CD14-positive monocyte (primary cell): ENCODE results near the gene GAS6. TPM values are rescaled to one million over a fixed set of nuclear protein-coding genes. Genes with fewer than 3 reads are reported as not detected.

Experiments
- DNase-seq, 3 donors: peaks; one replicate each; pipeline ENCODE4 v3.0.0-alpha.2; 2011 to 2022
- H2AFZ ChIP-seq: 2 replicates; pipeline ENCODE4 v1.6.0; 2012; ENCODE audit warnings: mild to moderate bottlenecking, low read depth, low read length, inconsistent platforms; ENCODE audit not compliant: insufficient read depth, poor library complexity, severe bottlenecking
- H3K27ac ChIP-seq, 2 donors: 1 replicate in 1 of 2; 2 replicates in 1 of 2; pipeline ENCODE4 v1.5.1; 2012 to 2013; ENCODE audit warnings: low read length in 2 of 2, control low read depth in 1 of 2, inconsistent platforms in 1 of 2, low read depth in 1 of 2, mild to moderate bottlenecking in 1 of 2
- H3K27me3 ChIP-seq, 2 donors: one replicate each; pipeline versions ENCODE4 v1.6.0 to v1.6.1; 2011 to 2013; ENCODE audit warnings: low read length in 2 of 2; ENCODE audit not compliant: control insufficient read depth in 2 of 2, insufficient read depth in 2 of 2
- H3K36me3 ChIP-seq, 2 donors: replicated peaks in 1 of 2; 1 replicate in 1 of 2; 2 replicates in 1 of 2; pipeline versions ENCODE4 v1.5.1 to v1.6.1; 2012 to 2013; ENCODE audit warnings: low read length in 2 of 2, control low read depth in 1 of 2, inconsistent platforms in 1 of 2, mild to moderate bottlenecking in 1 of 2; ENCODE audit not compliant: insufficient read depth in 2 of 2, control insufficient read depth in 1 of 2
- H3K4me1 ChIP-seq, 2 donors: 1 replicate in 1 of 2; 2 replicates in 1 of 2; pipeline versions ENCODE4 v1.5.1 to v1.6.1; 2012 to 2013; ENCODE audit warnings: low read length in 2 of 2, control low read depth in 1 of 2, inconsistent platforms in 1 of 2, mild to moderate bottlenecking in 1 of 2, moderate library complexity in 1 of 2; ENCODE audit not compliant: insufficient read depth in 2 of 2, control insufficient read depth in 1 of 2
- H3K4me2 ChIP-seq: replicated peaks from 2 replicates; pipeline ENCODE3; 2012; ENCODE audit warnings: low read length, moderate library complexity, mild to moderate bottlenecking; ENCODE audit not compliant: poor library complexity, severe bottlenecking; ENCODE audit errors: extremely low read depth
- H3K4me3 ChIP-seq, 3 experiments: fragments of 200-600 bp in 1 of 3; sonication (generic) in 1 of 3; replicated peaks in 1 of 3; 1 replicate in 2 of 3; 2 replicates in 1 of 3; pipeline ENCODE4 v1.5.1; 2011 to 2013; ENCODE audit warnings: low read length in 3 of 3, mild to moderate bottlenecking in 3 of 3, control low read depth in 2 of 3, low read depth in 2 of 3, inconsistent platforms in 1 of 3, moderate library complexity in 1 of 3
- H3K79me2 ChIP-seq: 2 replicates; pipeline ENCODE4 v1.6.0; 2012; ENCODE audit warnings: mild to moderate bottlenecking, control low read depth, inconsistent platforms, low read length, moderate library complexity; ENCODE audit not compliant: insufficient read depth
- H3K9ac ChIP-seq: 2 replicates; pipeline ENCODE4 v1.6.0; 2017; ENCODE audit warnings: low read length, mild to moderate bottlenecking; ENCODE audit not compliant: insufficient read depth, poor library complexity, severe bottlenecking
- H3K9me3 ChIP-seq, 2 donors: replicated peaks in 1 of 2; 1 replicate in 1 of 2; 2 replicates in 1 of 2; pipeline versions ENCODE4 v1.5.1 to v1.6.1; 2012 to 2013; ENCODE audit warnings: low read length in 2 of 2, control low read depth in 1 of 2; ENCODE audit not compliant: control insufficient read depth in 1 of 2, insufficient read depth in 1 of 2
- H4K20me1 ChIP-seq: 2 replicates; pipeline ENCODE4 v1.6.0; 2012; ENCODE audit warnings: mild to moderate bottlenecking, low read length, control low read depth, moderate library complexity; ENCODE audit not compliant: insufficient read depth
- H3K27ac Mint-ChIP-seq, 7 donors: one replicate each; pipeline ENCODE4 v1.8.0; 2020; ENCODE audit warnings: mild to moderate bottlenecking in 7 of 7, mixed read lengths in 7 of 7, moderate library complexity in 6 of 7, inconsistent platforms in 2 of 7
- H3K27me3 Mint-ChIP-seq, 3 donors: one replicate each; pipeline ENCODE4 v1.8.0; 2021 to 2022; ENCODE audit warnings: low read depth in 3 of 3, mild to moderate bottlenecking in 3 of 3, mixed read lengths in 3 of 3, moderate library complexity in 3 of 3, inconsistent platforms in 1 of 3
- H3K36me3 Mint-ChIP-seq, 2 donors: one replicate each; pipeline ENCODE4 v1.8.0; 2020; ENCODE audit warnings: mixed read lengths in 2 of 2, inconsistent platforms in 1 of 2, mild to moderate bottlenecking in 1 of 2
- H3K4me1 Mint-ChIP-seq: one replicate; pipeline ENCODE4 v1.8.0; 2020; ENCODE audit warnings: mild to moderate bottlenecking, mixed read lengths
- H3K4me3 Mint-ChIP-seq, 2 donors: one replicate each; pipeline ENCODE4 v1.8.0; 2020; ENCODE audit warnings: mild to moderate bottlenecking in 2 of 2, mixed read lengths in 2 of 2, moderate library complexity in 1 of 2
- H3K9me3 Mint-ChIP-seq, 7 donors: one replicate each; pipeline ENCODE4 v1.8.0; 2020 to 2022; ENCODE audit warnings: mixed read lengths in 7 of 7, mild to moderate bottlenecking in 6 of 7, moderate library complexity in 6 of 7, inconsistent platforms in 2 of 7
- CTCF ChIP-seq: fragments of 200-600 bp; IDR thresholded peaks from one replicate; pipeline ENCODE4 v1.8.0; 2022; ENCODE audit warnings: antibody characterized with exemption, mild to moderate bottlenecking
- WGBS: methylation state at CpG from one replicate; pipeline ENCODE4 v1.1.5; 2013; ENCODE audit warnings: missing lambda C conversion rate; ENCODE audit not compliant: insufficient coverage; 5-methylcytosine and 5-hydroxymethylcytosine counted together
- intact Hi-C, 2 donors: fragments of 100-400 bp; cut with micrococcal nuclease; formaldehyde crosslinking; loops; one replicate each; pipeline versions ENCODE4 v1.15.0 to v1.15.1; 2023
- polyA plus RNA-seq, 3 donors: library from polyadenylated mRNA; depleted of rRNA in 1 of 3; unstranded in 2 of 3; stranded (reverse) in 1 of 3; fragments of 300-500 nt in 2 of 3; fragments of >200 nt in 1 of 3; fragmentation: Illumina TruSeq in 2 of 3; gene quantifications; 1 replicate in 2 of 3; 2 replicates in 1 of 3; pipeline ENCODE4 v1.2.3, GENCODE V29; 2012 to 2021

Gene GAS6
- polyA plus RNA-seq, 3 donors: 1.8 to 7.5 (median 1.9) TPM

GRCh38 chr13:113774177-113775107 lies 89.4 kb downstream of the GAS6 start:
- Histone ChIP-seq H3K9me3 (peaks cover 6 to 36% of the 10 kb centered on the region in 2 donors), H3K4me3 (no peak overlapping the region), H3K36me3 (no peaks in the 10 kb centered on the region), H3K9ac (no peak overlapping the region), H3K27ac (no peak overlapping the region), H3K4me2 (no peak overlapping the region), H3K4me1 (peaks cover 2 to 10% of the 10 kb centered on the region in 2 donors), H3K79me2 (no peaks in the 10 kb centered on the region), H2AFZ (no peak overlapping the region), H3K27me3 (no peaks in the 10 kb centered on the region), H4K20me1 (no peaks in the 10 kb centered on the region)
- TF ChIP-seq CTCF: no peak
- intact Hi-C loops: no loop called here
- H3K4me1 Mint-ChIP-seq: peaks cover 10% of the 10 kb centered on the region
- peaks cover 0 to 6% of the 10 kb centered on the region in 2 donors for H3K36me3 Mint-ChIP-seq
- peaks cover 8 to 32% (median 20%) of the 10 kb centered on the region in 7 donors for H3K9me3 Mint-ChIP-seq
- H3K4me3 Mint-ChIP-seq: no peak overlapping the region
- peaks cover 9 to 17% (median 10%) of the 10 kb centered on the region in 3 donors for H3K27me3 Mint-ChIP-seq
- WGBS: 96% methylated on average over 8 of the region's 9 CpGs
- H3K27ac Mint-ChIP-seq: no peak overlapping the region
- DNase-seq: no peak

GRCh38 chr13:113771709-113772331 lies 92.1 kb downstream of the GAS6 start:
- Mint-ChIP-seq H3K4me3 (peak overlapping the region in 1 of 2 donors; percentile 10), H3K9me3 (peaks cover 8 to 29% (median 19%) of the 10 kb centered on the region in 7 donors), H3K27me3 (peaks cover 4 to 7% (median 6%) of the 10 kb centered on the region in 3 donors), H3K4me1 (peaks cover 10% of the 10 kb centered on the region), H3K27ac (peak overlapping the region in 6 of 7 donors; percentile 15 to 89 (median 40)), H3K36me3 (peaks cover 0 to 6% of the 10 kb centered on the region in 2 donors)
- no peak overlapping the region for H3K4me2 ChIP-seq
- H3K27me3 ChIP-seq: no peaks in the 10 kb centered on the region
- intact Hi-C loops: no loop called here
- no CpG with 5 or more reads among the region's 4 CpGs for WGBS
- TF ChIP-seq CTCF: no peak
- H3K36me3 ChIP-seq: no peaks in the 10 kb centered on the region
- no peak overlapping the region for H3K9ac ChIP-seq
- H3K79me2 ChIP-seq: no peaks in the 10 kb centered on the region
- H3K4me1 ChIP-seq: peaks cover 2 to 10% of the 10 kb centered on the region in 2 donors
- peak; percentile 29 to 35 (median 35) for DNase-seq
- no peak overlapping the region for H3K27ac ChIP-seq
- peaks cover 6 to 32% of the 10 kb centered on the region in 2 donors for H3K9me3 ChIP-seq
- no peak overlapping the region for H3K4me3 ChIP-seq
- no peaks in the 10 kb centered on the region for H4K20me1 ChIP-seq
- no peak overlapping the region for H2AFZ ChIP-seq
